ENCODE measurements around the gene B3GNT2. TPM values are rescaled to one million over a fixed set of nuclear protein-coding genes. Genes with fewer than 3 reads are reported as not detected.
"Not testable (repeated sequence)": the region's sequence is repeated elsewhere in the genome, so short reads cannot be mapped to it uniquely, and the experiment has no call there.

Gene B3GNT2
- total RNA-seq, 4 donors from 2014 or later = 16.6 to 29.4 (median 24.0) TPM

DNA sequence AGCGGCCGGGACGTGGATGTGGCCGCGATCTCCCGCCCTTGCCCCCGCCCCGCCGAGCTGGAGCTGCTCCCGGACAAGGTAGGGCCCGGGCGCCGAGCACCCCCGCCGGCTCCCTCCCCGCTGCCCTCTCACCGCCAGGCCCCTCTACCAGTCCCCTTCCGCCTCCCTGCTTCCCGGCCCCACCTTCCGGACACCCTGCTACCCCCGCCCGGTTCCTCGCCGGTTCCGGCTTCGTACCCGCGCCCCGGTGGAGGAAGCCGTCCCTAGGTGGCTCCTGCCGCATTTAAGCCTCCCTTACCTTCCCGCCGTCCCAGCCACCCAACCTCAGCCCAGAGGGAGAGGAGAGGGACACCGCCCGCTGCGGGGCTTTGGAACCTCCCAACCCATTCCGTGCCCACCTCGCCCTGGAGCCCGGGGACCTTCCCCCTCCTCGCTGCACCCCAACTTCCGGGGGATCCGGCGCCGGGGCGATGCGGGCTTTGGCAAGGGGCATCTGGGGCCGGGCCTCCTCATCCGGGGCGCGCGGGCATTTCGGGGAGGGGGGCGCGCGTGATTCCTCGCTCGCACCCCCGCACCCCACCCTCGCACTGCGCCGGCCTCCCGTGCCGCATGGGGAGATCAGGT, 475 bp downstream of the B3GNT2 start:
- TF ChIP-seq, protein P1, sequence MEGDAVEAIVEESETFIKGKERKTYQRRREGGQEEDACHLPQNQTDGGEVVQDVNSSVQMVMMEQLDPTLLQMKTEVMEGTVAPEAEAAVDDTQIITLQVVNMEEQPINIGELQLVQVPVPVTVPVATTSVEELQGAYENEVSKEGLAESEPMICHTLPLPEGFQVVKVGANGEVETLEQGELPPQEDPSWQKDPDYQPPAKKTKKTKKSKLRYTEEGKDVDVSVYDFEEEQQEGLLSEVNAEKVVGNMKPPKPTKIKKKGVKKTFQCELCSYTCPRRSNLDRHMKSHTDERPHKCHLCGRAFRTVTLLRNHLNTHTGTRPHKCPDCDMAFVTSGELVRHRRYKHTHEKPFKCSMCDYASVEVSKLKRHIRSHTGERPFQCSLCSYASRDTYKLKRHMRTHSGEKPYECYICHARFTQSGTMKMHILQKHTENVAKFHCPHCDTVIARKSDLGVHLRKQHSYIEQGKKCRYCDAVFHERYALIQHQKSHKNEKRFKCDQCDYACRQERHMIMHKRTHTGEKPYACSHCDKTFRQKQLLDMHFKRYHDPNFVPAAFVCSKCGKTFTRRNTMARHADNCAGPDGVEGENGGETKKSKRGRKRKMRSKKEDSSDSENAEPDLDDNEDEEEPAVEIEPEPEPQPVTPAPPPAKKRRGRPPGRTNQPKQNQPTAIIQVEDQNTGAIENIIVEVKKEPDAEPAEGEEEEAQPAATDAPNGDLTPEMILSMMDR (IDR thresholded peaks at IDR 0.05) = no peak
- no peak for DNase-seq (ENCODE audit: low spot score)
- peak; percentile 67 for ATAC-seq (ENCODE audit: low FRiP score)

DNA sequence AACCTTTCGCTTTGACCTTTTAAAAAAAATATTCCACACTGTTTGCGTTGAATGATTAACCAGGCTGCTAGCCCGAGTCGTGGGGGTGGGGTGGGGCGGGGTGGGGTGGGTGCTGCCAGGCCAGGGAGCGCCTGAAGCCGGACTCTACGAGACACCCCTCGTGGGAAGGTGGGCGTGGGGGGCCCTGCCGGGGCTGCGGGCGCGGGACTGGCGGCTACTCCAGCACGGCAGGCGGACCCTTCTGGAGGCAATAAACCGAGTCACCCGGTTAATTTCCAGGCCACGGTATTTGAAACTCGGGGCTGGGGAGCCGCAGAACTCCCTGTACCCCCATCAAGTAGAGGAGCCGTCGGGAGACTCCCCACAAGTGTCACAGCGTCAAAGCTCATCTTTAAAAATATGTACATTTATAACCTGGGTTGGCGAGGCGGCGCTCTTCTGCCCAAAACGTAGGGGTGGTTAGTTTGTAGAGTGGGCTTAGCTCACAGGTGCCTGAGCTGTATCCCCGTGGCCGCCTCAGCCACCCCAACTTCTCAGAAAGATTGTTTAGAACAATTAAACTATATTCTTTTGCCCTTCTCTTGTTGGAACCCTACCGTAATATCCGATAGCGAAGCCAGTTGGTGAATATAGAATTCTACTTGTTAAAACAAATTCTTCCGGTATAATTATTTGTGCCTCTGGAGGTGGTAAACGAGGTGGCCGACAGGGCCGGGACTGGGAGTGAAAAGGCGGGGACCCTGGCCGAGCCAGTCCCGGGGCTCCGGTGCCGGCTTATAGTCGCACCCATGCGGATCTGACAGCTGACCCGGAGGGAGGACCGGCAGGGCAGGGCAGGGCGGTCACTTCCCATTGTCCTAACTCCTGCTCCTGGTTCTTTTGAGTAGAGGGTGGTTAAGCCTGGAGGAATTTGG, 1.4 kb downstream of the B3GNT2 start:
- ATAC-seq (ENCODE audit: low FRiP score) = peak; percentile 26
- TF ChIP-seq, protein P1 (IDR thresholded peaks at IDR 0.05) = no peak
- DNase-seq (ENCODE audit: low spot score) = no peak

DNA sequence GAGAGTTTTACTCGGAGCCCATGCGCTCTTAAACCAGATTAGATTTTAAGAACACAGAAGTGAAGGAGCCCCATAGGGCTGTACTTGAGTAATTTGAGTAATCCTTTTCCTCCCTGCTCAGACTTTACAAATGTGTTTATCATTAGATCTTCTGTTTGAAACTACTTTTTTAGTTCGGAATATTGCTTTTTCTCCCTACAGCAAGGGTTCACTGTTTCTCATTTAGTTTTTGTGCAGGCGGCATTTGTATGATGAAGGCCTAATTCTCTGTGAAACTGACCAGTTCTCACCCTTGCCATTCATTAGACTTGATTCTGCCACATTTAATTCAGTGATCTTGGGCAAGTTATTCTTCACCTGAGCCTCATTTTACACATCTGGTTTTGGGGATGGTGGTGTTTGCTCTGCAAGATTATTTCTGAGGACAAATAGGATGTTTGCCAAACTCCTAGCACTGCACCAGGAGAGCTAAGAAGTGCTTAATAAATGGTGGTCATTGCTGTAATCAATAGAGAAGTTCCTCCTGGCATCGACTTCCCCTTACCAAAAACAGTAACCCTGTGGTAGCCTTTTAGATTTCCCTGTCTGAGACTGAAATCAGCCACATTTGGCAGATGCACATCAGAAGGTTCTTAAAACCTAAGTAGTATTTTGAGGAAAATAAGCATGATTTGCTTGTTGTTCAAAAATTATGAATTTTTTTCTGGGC, 2.2 kb downstream of the B3GNT2 start:
- no peak for DNase-seq (ENCODE audit: low spot score)
- TF ChIP-seq, protein P1 (IDR thresholded peaks at IDR 0.05) = no peak
- ATAC-seq (ENCODE audit: low FRiP score) = no peak

DNA sequence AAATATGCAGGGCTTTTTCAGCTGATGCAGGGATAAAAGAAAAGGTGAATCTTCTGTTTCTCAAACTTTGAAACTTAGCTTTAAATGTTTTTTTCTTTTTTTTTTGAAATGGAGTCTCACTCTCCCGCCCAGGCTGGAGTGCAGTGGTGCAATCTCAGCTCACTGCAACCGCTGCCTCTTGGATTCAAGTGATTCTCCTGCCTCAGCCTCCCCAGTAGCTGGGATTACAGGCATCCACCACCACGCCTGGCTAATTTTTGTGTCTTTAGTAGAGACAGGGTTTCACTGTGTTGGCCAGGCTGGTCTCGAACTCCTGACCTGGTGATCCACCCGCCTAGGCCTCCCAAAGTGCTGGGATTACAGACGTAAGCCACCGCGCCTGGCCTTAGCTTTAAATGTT, 2.9 kb downstream of the B3GNT2 start:
- not testable (repeated sequence) for ATAC-seq (ENCODE audit: low FRiP score); DNase-seq (ENCODE audit: low spot score)

DNA sequence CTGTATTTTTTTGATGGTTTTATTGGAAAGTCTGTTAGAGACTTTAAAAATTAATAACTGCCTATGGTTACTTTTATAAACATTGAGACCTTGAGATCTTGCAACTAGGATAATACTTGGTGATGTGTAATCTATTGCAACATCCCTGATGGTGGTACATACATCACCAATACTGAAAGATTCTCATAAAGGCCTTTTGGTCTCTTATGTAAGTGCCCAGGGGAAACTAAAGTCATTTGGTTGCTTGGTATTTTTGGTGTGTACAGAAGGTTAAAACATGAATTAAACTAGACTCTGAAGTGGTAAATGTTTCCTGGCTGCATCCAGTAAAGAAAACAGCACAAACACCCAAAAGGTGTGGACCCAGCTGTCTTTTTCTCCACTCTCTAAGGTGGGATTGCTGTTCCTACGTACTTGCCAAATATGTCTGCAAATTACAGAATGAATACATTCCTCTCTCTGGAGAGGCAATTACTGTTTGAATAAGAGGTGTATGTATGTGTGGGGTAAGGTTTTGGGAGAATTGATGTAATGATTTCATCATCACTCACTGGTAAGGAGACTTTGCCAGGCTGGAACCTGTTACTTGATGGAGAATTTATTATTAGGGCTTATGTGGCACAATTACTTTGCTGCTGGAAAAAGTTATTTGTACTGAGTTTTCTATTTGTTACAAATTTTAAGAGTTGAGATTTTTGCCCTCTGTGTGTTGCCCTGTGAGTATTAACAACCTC, 3.6 kb downstream of the B3GNT2 start:
- DNase-seq (ENCODE audit: low spot score) = no peak
- TF ChIP-seq, protein P1 (IDR thresholded peaks at IDR 0.05) = no peak
- no peak for ATAC-seq (ENCODE audit: low FRiP score)

DNA sequence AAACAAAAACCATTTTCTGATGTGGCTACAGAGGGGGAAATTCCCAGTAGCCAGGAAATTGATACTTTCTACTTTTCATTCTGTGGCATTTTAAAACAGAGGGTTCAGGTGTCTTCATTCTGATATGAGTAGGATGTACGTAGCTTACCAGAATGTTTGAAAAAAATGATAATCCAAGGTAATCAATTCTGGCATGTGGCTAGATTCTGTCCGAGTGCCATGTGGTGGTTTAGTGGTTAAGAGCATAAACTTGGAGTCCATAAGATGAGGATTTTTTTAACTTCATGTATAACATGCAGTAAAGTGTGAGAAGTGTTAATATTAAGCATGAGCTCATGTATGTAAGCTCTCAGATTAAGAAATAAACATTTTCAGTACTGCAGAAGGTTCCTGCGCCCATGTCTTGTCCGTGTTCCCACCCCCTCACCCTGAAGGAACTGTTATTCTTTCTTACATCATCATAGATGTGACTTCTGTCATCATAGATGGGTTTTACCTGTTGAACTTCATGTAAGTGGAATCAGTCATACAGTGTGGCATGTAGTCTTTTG, 4.5 kb downstream of the B3GNT2 start:
- ATAC-seq (ENCODE audit: low FRiP score) (no peak), DNase-seq (ENCODE audit: low spot score) (no peak)
- TF ChIP-seq, protein P1 (IDR thresholded peaks at IDR 0.05) = no peak
